ENCODE measurements around the gene ZNF205. TPM values are rescaled to one million over a fixed set of nuclear protein-coding genes. Genes with fewer than 3 reads are reported as not detected.
"Not testable (repeated sequence)": the region's sequence is repeated elsewhere in the genome, so short reads cannot be mapped to it uniquely, and the experiment has no call there.

ZNF205 gene
- total RNA-seq, 1 experiment from 2014 or later = 14.3 TPM

- in situ Hi-C loops (cut with HindIII; ENCODE audit: low pct_unique_long_range_greater_than_20kb, low sequenced_read_pairs) = no loop called here
Observed at GRCh38 chr16:3152277-3152990, 40.0 kb downstream of the ZNF205 start.

GRCh38 chr16:3152991-3153368 is 40.6 kb downstream of the ZNF205 start:
- in situ Hi-C loops (cut with HindIII; ENCODE audit: low pct_unique_long_range_greater_than_20kb, low sequenced_read_pairs) = no loop called here
- DNase-seq (ENCODE audit: low read depth, low spot score) = no peak

More at GRCh38 chr16:3152277-3152990, 40.0 kb downstream of the ZNF205 start:
- DNase-seq (ENCODE audit: low read depth, low spot score) = peak; percentile 94

GRCh38 chr16:3155181-3155580 is 42.8 kb downstream of the ZNF205 start:
- in situ Hi-C loops (cut with HindIII; ENCODE audit: low pct_unique_long_range_greater_than_20kb, low sequenced_read_pairs) = no loop called here

GRCh38 chr16:3155972-3156371 is 43.6 kb downstream of the ZNF205 start:
- no peak for DNase-seq (ENCODE audit: low read depth, low spot score)
- in situ Hi-C loops (cut with HindIII; ENCODE audit: low pct_unique_long_range_greater_than_20kb, low sequenced_read_pairs) = no loop called here

More at GRCh38 chr16:3155181-3155580, 42.8 kb downstream of the ZNF205 start:
- no peak for DNase-seq (ENCODE audit: low read depth, low spot score)

GRCh38 chr16:3157229-3158025 is 45.0 kb downstream of the ZNF205 start:
- in situ Hi-C loops (cut with HindIII; ENCODE audit: low pct_unique_long_range_greater_than_20kb, low sequenced_read_pairs) = no loop called here
- peak; percentile 96 for DNase-seq (ENCODE audit: low read depth, low spot score)

GRCh38 chr16:3158026-3158509 is 45.7 kb downstream of the ZNF205 start:
- in situ Hi-C loops (cut with HindIII; ENCODE audit: low pct_unique_long_range_greater_than_20kb, low sequenced_read_pairs) = no loop called here

GRCh38 chr16:3158510-3159314 is 46.3 kb downstream of the ZNF205 start:
- peak; percentile 89 for DNase-seq (ENCODE audit: low read depth, low spot score)

More at GRCh38 chr16:3158026-3158509, 45.7 kb downstream of the ZNF205 start:
- DNase-seq (ENCODE audit: low read depth, low spot score) = peak; percentile 27

GRCh38 chr16:3161235-3162018 is 49.0 kb downstream of the ZNF205 start:
- no peak for DNase-seq (ENCODE audit: low read depth, low spot score)
- in situ Hi-C loops (cut with HindIII; ENCODE audit: low pct_unique_long_range_greater_than_20kb, low sequenced_read_pairs) = no loop called here

More at GRCh38 chr16:3158510-3159314, 46.3 kb downstream of the ZNF205 start:
- in situ Hi-C loops (cut with HindIII; ENCODE audit: low pct_unique_long_range_greater_than_20kb, low sequenced_read_pairs) = no loop called here

GRCh38 chr16:3164121-3164991 is 52.0 kb downstream of the ZNF205 start:
- DNase-seq (ENCODE audit: low read depth, low spot score) = no peak
- in situ Hi-C loops (cut with HindIII; ENCODE audit: low pct_unique_long_range_greater_than_20kb, low sequenced_read_pairs) = no loop called here

GRCh38 chr16:3165111-3165822 is 52.9 kb downstream of the ZNF205 start:
- in situ Hi-C loops (cut with HindIII; ENCODE audit: low pct_unique_long_range_greater_than_20kb, low sequenced_read_pairs) = no loop called here

GRCh38 chr16:3166505-3166886 is 54.1 kb downstream of the ZNF205 start:
- no peak for DNase-seq (ENCODE audit: low read depth, low spot score)
- in situ Hi-C loops (cut with HindIII; ENCODE audit: low pct_unique_long_range_greater_than_20kb, low sequenced_read_pairs) = no loop called here

More at GRCh38 chr16:3165111-3165822, 52.9 kb downstream of the ZNF205 start:
- no peak for DNase-seq (ENCODE audit: low read depth, low spot score)

- in situ Hi-C loops (cut with HindIII; ENCODE audit: low pct_unique_long_range_greater_than_20kb, low sequenced_read_pairs) = not testable (repeated sequence)
Observed at GRCh38 chr16:3168729-3169128, 56.3 kb downstream of the ZNF205 start.

More at GRCh38 chr16:3168729-3169128, 56.3 kb downstream of the ZNF205 start:
- DNase-seq (ENCODE audit: low read depth, low spot score) = not testable (repeated sequence)

All from SK-MEL-5 (cell line).